IMR-90 (cell line): ENCODE data around the gene FDX1. TPM values are rescaled to one million over a fixed set of nuclear protein-coding genes. Genes with fewer than 3 reads are reported as not detected.

ENCODE experiments used
- ATAC-seq: fragments of 200-7000 bp; cut with Tn5 transposase; 2 replicates; pipeline ENCODE4 v1.9.1; 2020; ENCODE audit warnings: low read depth, mild to moderate bottlenecking, moderate library complexity
- BruUV-seq: library from RNA; stranded (reverse); fragments of 400-500 nt; replicated peaks from 2 replicates; lab custom pipeline; 2021; lab: Mats Ljungman, UMichigan
- CTCF ChIA-PET: fragments of 300-600 bp; formaldehyde crosslinking; extraction: SDS; loops from one replicate; lab custom pipeline; 2021; ENCODE audit warnings: antibody characterized with exemption; lab: Yijun Ruan, JAX
- POLR2A ChIA-PET: fragments of 300-600 bp; sonication (Branson Sonifier 250); formaldehyde crosslinking; loops from one replicate; lab custom pipeline; 2022; ENCODE audit warnings: antibody characterized with exemption; ENCODE audit not compliant: unreplicated experiment; lab: Charles Lee
- DNase-seq: peaks from one replicate; pipeline ENCODE4 v3.0.0; 2013
- H2AFZ ChIP-seq: replicated peaks from 2 replicates; pipeline ENCODE3; 2013; ENCODE audit warnings: low read length, mild to moderate bottlenecking; ENCODE audit not compliant: poor library complexity
- H2AK5ac ChIP-seq: 2 replicates; pipeline ENCODE4 v1.6.1; 2013; ENCODE audit warnings: low read depth, low read length, inconsistent platforms
- H2AK9ac ChIP-seq: replicated peaks from 2 replicates; pipeline ENCODE3; 2013; ENCODE audit warnings: mild to moderate bottlenecking, low read depth, low read length, moderate library complexity; ENCODE audit not compliant: poor library complexity
- H2BK120ac ChIP-seq: 2 replicates; pipeline ENCODE4 v1.6.1; 2013; ENCODE audit warnings: low read depth, low read length, inconsistent platforms
- H2BK15ac ChIP-seq: 3 replicates; pipeline ENCODE4 v1.6.1; 2013; ENCODE audit warnings: low read depth, low read length, inconsistent platforms
- H2BK20ac ChIP-seq: 2 replicates; pipeline ENCODE4 v1.6.1; 2013; ENCODE audit warnings: low read depth, mild to moderate bottlenecking, inconsistent platforms, low read length, moderate library complexity
- H2BK5ac ChIP-seq: 2 replicates; pipeline ENCODE4 v1.6.1; 2013; ENCODE audit warnings: mild to moderate bottlenecking, low read depth, low read length, inconsistent platforms; ENCODE audit not compliant: poor library complexity, severe bottlenecking
- H3K14ac ChIP-seq: replicated peaks from 2 replicates; pipeline ENCODE4 v1.6.1; 2013; ENCODE audit warnings: low read depth, low read length, inconsistent platforms
- H3K18ac ChIP-seq: 2 replicates; pipeline ENCODE4 v1.6.1; 2013; ENCODE audit warnings: low read depth, low read length, control low read depth
- H3K23ac ChIP-seq: 2 replicates; pipeline ENCODE4 v1.6.1; 2013; ENCODE audit warnings: low read depth, low read length, inconsistent platforms
- H3K27ac ChIP-seq: 2 replicates; pipeline ENCODE4 v1.5.1; 2013; ENCODE audit warnings: mild to moderate bottlenecking, control low read depth, low read length; ENCODE audit not compliant: insufficient read depth
- H3K27me3 ChIP-seq: 2 replicates; pipeline ENCODE4 v1.6.1; 2013; ENCODE audit warnings: low read length; ENCODE audit not compliant: control insufficient read depth, insufficient read depth
- H3K36me3 ChIP-seq: 2 replicates; pipeline ENCODE4 v1.6.1; 2013; ENCODE audit warnings: low read length, mixed read lengths; ENCODE audit not compliant: control insufficient read depth, insufficient read depth
- H3K4ac ChIP-seq: 2 replicates; pipeline ENCODE4 v1.6.1; 2013; ENCODE audit warnings: low read depth, low read length, inconsistent platforms
- H3K4me1 ChIP-seq: 2 replicates; pipeline ENCODE4 v1.6.1; 2013; ENCODE audit warnings: low read length, mixed read lengths; ENCODE audit not compliant: control insufficient read depth, insufficient read depth
- H3K4me2 ChIP-seq: 2 replicates; pipeline ENCODE4 v1.6.1; 2013; ENCODE audit warnings: low read depth, mild to moderate bottlenecking, control low read depth, low read length, moderate library complexity
- H3K4me3 ChIP-seq: 2 replicates; pipeline ENCODE4 v1.5.1; 2013; ENCODE audit warnings: low read depth, mild to moderate bottlenecking, control low read depth, low read length, moderate library complexity; ENCODE audit not compliant: insufficient read depth
- H3K56ac ChIP-seq: 2 replicates; pipeline ENCODE4 v1.6.1; 2013; ENCODE audit warnings: low read length, inconsistent platforms; ENCODE audit not compliant: insufficient read depth; ENCODE audit errors: extremely low read depth
- H3K79me1 ChIP-seq, 2 experiments: 2 replicates each; pipeline ENCODE4 v1.6.1; 2013; ENCODE audit warnings: low read length in 2 of 2, inconsistent platforms in 1 of 2, low read depth in 1 of 2
- H3K9ac ChIP-seq: 2 replicates; pipeline ENCODE4 v1.6.1; 2013; ENCODE audit warnings: low read depth, low read length, control low read depth
- H3K9me1 ChIP-seq: 2 replicates; pipeline ENCODE4 v1.6.1; 2013; ENCODE audit warnings: low read length, inconsistent platforms; ENCODE audit not compliant: insufficient read depth
- H3K9me3 ChIP-seq: 2 replicates; pipeline ENCODE4 v1.6.1; 2013; ENCODE audit warnings: low read length; ENCODE audit not compliant: control insufficient read depth, insufficient read depth
- H4K20me1 ChIP-seq: 2 replicates; pipeline ENCODE4 v1.6.1; 2013; ENCODE audit warnings: low read length, inconsistent platforms; ENCODE audit not compliant: insufficient read depth
- H4K5ac ChIP-seq: 2 replicates; pipeline ENCODE4 v1.6.1; 2013; ENCODE audit warnings: mild to moderate bottlenecking, low read depth, low read length, control low read depth
- H4K8ac ChIP-seq, 2 experiments: 2 replicates each; pipeline ENCODE4 v1.6.1; 2013; ENCODE audit warnings: low read depth in 2 of 2, low read length in 2 of 2, control low read depth in 1 of 2, inconsistent platforms in 1 of 2
- H4K91ac ChIP-seq: 2 replicates; pipeline ENCODE4 v1.6.1; 2013; ENCODE audit warnings: low read depth, low read length, inconsistent platforms; ENCODE audit not compliant: insufficient read depth
- CEBPB ChIP-seq: IDR thresholded peaks from 2 replicates; pipeline ENCODE4 v1.6.1; 2012; ENCODE audit warnings: low read depth, low read length, improper control_type of control experiment
- CTCF ChIP-seq: conservative IDR thresholded peaks from 2 replicates; pipeline ENCODE4 v1.5.1; 2012; ENCODE audit warnings: mild to moderate bottlenecking, low read depth, low read length, improper control_type of control experiment
- ELK1 ChIP-seq: fragments of 150-350 bp; IDR thresholded peaks from 2 replicates; pipeline ENCODE4 v1.6.1; 2016; ENCODE audit warnings: low read depth, mild to moderate bottlenecking, low read length, moderate library complexity, borderline replicate concordance
- FOS ChIP-seq: fragments of 150-350 bp; IDR thresholded peaks from 2 replicates; pipeline ENCODE4 v1.6.1; 2016; ENCODE audit warnings: low read depth, low read length
- MAZ ChIP-seq: IDR thresholded peaks from 2 replicates; pipeline ENCODE4 v1.6.1; 2012; ENCODE audit warnings: low read depth, mild to moderate bottlenecking, low read length, improper control_type of control experiment, moderate library complexity, borderline replicate concordance
- RFX5 ChIP-seq: IDR thresholded peaks from 2 replicates; pipeline ENCODE4 v1.8.0; 2012; ENCODE audit warnings: low read depth, mild to moderate bottlenecking, low read length, moderate library complexity
- WGBS, 2 experiments: methylation state at CpG; one replicate each; pipeline versions ENCODE4 v1.1.5 to v1.1.7; 2013; ENCODE audit warnings: missing lambda C conversion rate in 2 of 2; ENCODE audit not compliant: insufficient read length in 1 of 2; ENCODE audit errors: extremely low coverage in 2 of 2; 5-methylcytosine and 5-hydroxymethylcytosine counted together
- dilution Hi-C: fragments of 300-500 bp; cut with HindIII; formaldehyde crosslinking; loops from one replicate; pipeline ENCODE4 v1.14.3; 2018; ENCODE audit warnings: low sequenced_read_pairs; ENCODE audit not compliant: unreplicated experiment
- in situ Hi-C: fragments of 300-500 bp; cut with MboI; formaldehyde crosslinking; loops from 3 replicates; pipeline ENCODE4 v1.14.3; 2019; ENCODE audit warnings: low sequenced_read_pairs, inconsistent platforms, mixed read lengths
- intact Hi-C: fragments of 100-400 bp; cut with micrococcal nuclease; formaldehyde crosslinking; loops from 2 replicates; pipeline ENCODE4 v1.10.0; 2022
- polyA plus RNA-seq, 3 experiments: library from polyadenylated mRNA; depleted of rRNA; stranded (reverse); fragments of >200 nt; gene quantifications; 2 replicates each; pipeline ENCODE4 v1.2.3, GENCODE V29; 2012; ENCODE audit warnings: low replicate concordance in 1 of 3
- total RNA-seq: library from RNA; depleted of rRNA; stranded (reverse); fragments of >200 nt; gene quantifications from 2 replicates; pipeline ENCODE4 v1.2.3, GENCODE V29; 2012

FDX1 gene
- total and polyA plus RNA-seq, 2 of the 4 experiments (the other 2 are of a cell fraction), result 4.3 to 5.1 TPM

- H3K9ac ChIP-seq, result no peak overlapping the region
- H2AK9ac ChIP-seq, result no peak overlapping the region
- H3K18ac ChIP-seq, result no peak overlapping the region
- H3K9me1 ChIP-seq, result peaks cover 3% of the 10 kb centered on the region; the same call in 1 of the 2 replicates
- no peak overlapping the region for H3K27ac ChIP-seq
- H3K9me3 ChIP-seq, result no peaks in the 10 kb centered on the region
- no peak overlapping the region for H2BK20ac ChIP-seq
- TF ChIP-seq FOS (peak; percentile 41; the same call in 1 of the 2 replicates), RFX5 (no peak), CTCF (no peak), MAZ (peak; percentile 20; the same call in 1 of the 2 replicates), ELK1 (no peak), CEBPB (peak; percentile 95)
- CTCF ChIA-PET, result interaction anchor here (0.9 to 1.2 kb wide), 2 partner anchors 13 to 49 kb away, joined by 3 to 4 read pairs; no protein-coding TSS in a partner anchor
- dilution Hi-C loops, result no loop called here
- H4K5ac ChIP-seq, result no peak overlapping the region
- WGBS, 2 experiments, result 67% methylated on average over 3 of the region's 9 CpGs; no CpG with 5 or more reads in 1 of the 2 experiments
- peak overlapping the region; percentile 4 for H2AFZ ChIP-seq
- no peak overlapping the region for H4K8ac ChIP-seq
- 0 out of 2 replicates have a peak, but pooled peaks cover 6% of the 10 kb centered on the region for H4K20me1 ChIP-seq
- POLR2A ChIA-PET, result no interaction called here
- H3K36me3 ChIP-seq, result no peaks in the 10 kb centered on the region
- H3K56ac ChIP-seq, result no peak overlapping the region
- peaks cover 2% of the 10 kb centered on the region; the same call in 1 of the 2 replicates for H3K4me1 ChIP-seq
- H3K4me2 ChIP-seq, result peak overlapping the region; percentile 5; the same call in 1 of the 2 replicates
- peaks cover 4 to 8% of the 10 kb centered on the region in 2 experiments; a peak in 3 of 4 replicates for H3K79me1 ChIP-seq
- DNase-seq (peak; percentile 88), ATAC-seq (peak; percentile 40)
- no TSS peak for BruUV-seq
- no peak overlapping the region for H3K23ac ChIP-seq
- H4K91ac ChIP-seq, result no peak overlapping the region
- in situ Hi-C loops, result no loop called here
- H3K4me3 ChIP-seq, result no peak overlapping the region
- no peak overlapping the region for H3K14ac ChIP-seq
- no peak overlapping the region for H2AK5ac ChIP-seq
- H2BK15ac ChIP-seq, result no peak overlapping the region
- H3K4ac ChIP-seq, result no peak overlapping the region
- no peak overlapping the region for H2BK120ac ChIP-seq
- H3K27me3 ChIP-seq, result no peaks in the 10 kb centered on the region
- intact Hi-C loops, result no loop called here
- no peak overlapping the region for H2BK5ac ChIP-seq
These were observed 3.8 kb upstream of the FDX1 start for GRCh38 chr11:110425751-110426545.
